GM12801 (cell line): ENCODE results near the gene ASIC5.

ENCODE experiments used
- TF ChIP-seq, protein P1 (sequence below): IDR thresholded peaks from one replicate; pipeline ENCODE4 v1.5.1; 2011; ENCODE audit warnings: control low read depth; ENCODE audit not compliant: insufficient read length; ENCODE audit errors: extremely low read depth

ASIC5 gene

DNA sequence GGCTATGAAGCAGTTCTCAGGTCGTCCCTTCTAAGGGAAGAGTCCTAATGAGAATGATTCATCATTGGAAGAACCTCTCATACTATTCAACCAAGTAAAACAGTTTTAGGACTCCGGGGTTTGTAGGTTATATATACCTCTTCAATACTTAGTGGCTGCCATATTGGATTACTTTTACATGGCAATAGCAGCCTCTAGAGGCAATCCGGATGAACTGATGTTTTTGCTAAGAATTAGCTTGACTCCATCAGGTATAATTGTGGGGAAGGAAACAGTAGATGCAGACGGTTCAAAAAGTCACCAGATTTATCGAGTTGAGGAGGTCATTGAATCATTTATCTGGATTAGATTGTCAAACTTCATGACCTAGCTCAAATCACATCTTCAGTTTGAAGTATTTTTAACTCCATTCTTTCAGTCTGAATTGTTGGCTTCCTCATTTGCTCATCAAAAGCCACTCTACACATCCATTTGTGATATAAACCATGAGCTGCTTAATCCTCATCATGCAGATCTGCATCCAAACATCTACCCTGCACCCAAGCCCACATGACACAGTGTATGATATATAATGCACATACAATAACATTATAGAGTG, 78.9 kb downstream of the ASIC5 start:
- TF ChIP-seq, protein P1, sequence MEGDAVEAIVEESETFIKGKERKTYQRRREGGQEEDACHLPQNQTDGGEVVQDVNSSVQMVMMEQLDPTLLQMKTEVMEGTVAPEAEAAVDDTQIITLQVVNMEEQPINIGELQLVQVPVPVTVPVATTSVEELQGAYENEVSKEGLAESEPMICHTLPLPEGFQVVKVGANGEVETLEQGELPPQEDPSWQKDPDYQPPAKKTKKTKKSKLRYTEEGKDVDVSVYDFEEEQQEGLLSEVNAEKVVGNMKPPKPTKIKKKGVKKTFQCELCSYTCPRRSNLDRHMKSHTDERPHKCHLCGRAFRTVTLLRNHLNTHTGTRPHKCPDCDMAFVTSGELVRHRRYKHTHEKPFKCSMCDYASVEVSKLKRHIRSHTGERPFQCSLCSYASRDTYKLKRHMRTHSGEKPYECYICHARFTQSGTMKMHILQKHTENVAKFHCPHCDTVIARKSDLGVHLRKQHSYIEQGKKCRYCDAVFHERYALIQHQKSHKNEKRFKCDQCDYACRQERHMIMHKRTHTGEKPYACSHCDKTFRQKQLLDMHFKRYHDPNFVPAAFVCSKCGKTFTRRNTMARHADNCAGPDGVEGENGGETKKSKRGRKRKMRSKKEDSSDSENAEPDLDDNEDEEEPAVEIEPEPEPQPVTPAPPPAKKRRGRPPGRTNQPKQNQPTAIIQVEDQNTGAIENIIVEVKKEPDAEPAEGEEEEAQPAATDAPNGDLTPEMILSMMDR: peak; percentile 49

DNA sequence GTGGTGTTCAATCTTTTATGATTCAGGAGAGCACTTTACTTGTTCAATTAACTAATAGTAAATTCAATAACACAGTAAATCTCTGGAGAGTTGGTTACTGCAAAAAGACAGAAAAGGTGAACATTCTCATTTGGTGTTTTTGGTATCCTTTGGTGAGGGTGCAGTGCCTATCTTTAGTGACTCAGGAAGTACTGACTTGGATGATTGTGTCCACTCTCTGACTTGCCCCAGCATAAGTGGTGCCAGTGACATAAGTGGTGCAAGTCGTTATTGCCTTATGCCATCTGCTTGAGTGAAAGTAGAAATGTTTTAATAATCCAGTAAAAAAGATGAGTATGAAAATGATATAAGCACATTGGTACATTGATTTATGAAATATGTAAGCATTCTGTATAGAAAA, 80.2 kb downstream of the ASIC5 start:
- TF ChIP-seq, protein P1: no peak

DNA sequence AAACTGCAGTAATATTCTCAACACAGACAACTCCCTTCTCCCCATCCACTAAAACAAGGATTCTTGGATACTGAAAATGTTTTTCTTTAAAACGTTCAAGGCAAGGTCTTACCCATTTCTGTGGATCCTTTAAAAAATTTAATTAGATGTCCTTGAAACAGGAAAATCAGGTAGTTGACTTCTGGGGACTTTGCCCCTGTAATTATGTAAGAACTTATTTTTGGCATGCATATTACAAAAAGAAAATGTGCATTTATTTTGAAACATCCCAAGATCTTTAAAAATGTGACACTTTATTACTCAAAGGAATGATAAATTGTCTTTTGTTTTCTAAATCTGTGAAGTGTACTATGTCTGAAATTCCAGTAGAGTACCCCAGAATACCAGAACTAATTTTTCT, 81.4 kb downstream of the ASIC5 start:
- TF ChIP-seq, protein P1: no peak

DNA sequence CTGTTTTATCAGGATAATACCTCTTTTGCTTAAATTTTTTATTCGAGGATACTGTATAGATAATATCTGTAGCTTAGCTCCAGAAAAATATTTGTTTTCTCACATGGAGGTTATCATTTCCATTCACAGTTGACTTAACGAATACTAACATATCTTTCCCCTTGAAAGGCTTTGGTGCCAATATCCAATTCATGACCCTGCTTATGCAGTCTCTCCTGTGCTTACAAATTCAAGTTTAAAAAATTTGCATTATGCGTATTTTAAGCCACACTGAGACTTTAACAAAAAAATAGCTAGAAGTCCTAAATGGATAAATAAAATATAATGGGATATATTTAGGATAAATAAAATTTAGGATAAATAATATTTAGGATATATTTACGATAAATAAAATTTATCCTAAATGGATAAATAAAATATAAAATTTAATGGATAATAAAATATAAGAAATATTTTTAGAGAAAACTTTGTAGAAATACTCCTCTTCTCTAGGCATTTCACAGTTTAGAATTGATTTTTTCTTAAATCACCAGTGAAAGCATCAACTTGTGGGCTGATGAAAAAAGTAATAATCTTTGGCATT, 84.7 kb downstream of the ASIC5 start:
- TF ChIP-seq, protein P1: no peak

DNA sequence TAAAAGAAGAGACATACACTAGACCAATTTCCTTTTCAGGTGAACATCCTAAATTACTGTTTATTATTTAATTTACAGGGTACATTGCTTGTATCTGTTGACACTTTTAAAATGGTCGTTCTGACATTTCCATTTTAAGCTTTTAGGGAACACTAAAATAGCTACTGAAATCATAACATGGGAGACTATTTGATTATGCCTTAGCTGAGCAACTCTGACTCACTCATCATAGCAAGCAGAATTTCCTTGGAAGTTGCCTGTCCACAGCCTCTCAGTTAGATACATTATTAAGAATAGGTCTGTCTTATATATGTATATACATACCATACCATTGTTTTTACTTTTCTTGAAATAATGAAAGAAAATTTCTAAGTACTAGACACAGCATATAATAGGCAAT, 85.3 kb downstream of the ASIC5 start:
- TF ChIP-seq, protein P1: no peak
